DMS 273 (cell line): Measurements from ENCODE around the gene ZSWIM4.
"Not testable (repeated sequence)": the region's sequence is repeated elsewhere in the genome, so short reads cannot be mapped to it uniquely, and the experiment has no call there.

Experiments used
- DNase-seq: peaks from one replicate; lab custom pipeline; 2025; ENCODE audit not compliant: unreplicated experiment; lab: John Stamatoyannopoulos, UW

ZSWIM4 gene

DNA sequence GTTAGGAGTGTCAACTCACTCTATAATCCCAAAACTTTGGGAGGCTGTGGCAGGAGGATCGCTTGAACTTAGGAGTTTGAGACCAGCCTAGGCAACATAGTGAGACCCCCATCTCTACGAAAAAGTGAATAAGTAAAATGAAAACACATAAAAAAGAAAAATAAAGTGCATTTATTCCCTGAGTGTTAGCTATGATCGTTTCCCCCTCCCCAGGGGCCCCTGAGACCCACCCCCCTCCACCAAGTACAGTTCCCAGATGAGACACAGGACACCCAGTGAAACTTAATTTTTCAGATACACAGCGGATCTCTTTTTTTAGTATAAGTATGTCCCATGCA lies 53.1 kb downstream of the ZSWIM4 start:
- no peak for DNase-seq

GRCh38 chr19:13848798-13849676 lies 53.8 kb downstream of the ZSWIM4 start:
- DNase-seq = peak; percentile 35

- peak; percentile 91 for DNase-seq
Measured at GRCh38 chr19:13849991-13850909, 55.0 kb downstream of the ZSWIM4 start.

- peak; percentile 44 for DNase-seq
Measured at GRCh38 chr19:13850910-13851733, 55.9 kb downstream of the ZSWIM4 start.

DNA sequence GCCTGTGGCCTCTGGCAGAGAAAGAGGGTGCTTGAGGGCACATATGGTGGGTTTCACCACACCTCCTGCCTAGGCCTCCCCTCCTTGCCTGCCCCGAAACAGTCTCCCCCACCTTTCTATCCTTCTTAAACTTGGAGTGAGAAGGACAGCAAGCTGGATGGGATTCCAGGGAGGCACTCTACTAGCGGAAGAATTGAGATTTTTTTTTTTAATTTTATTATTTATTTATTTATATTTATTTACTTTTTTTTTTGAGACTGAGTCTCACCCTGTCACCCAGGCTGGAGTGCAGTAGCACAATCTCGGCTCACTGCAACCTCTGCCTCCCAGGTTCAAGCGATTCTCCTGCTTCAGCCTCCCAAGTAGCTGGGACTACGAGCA lies 56.5 kb downstream of the ZSWIM4 start:
- DNase-seq = not testable (repeated sequence)

DNA sequence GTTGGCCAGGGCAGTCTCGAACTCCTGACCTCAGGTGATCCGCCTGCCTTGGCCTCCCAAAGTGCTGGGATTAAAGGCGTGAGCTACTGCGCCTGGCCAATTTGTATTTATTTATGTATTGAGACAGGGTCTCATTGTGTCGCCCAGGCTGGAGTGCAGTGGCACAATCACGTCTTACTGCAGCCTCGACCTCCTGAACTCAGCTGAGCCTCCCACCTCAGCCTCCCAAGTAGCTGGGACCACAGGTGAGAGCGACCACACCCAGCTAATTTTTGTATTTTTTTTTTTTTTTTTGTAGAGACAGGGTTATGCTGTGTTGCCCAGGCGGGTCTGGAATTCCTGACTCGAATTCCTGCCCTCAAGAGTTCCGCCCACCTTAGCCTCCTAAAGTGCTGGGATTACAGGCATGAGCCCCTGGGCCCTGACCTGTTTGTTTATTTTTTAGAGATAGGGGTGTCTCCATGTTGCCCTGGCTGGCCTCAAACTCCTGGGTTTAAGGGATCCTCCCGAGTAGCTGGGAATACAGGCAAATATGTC lies 57.0 kb downstream of the ZSWIM4 start:
- not testable (repeated sequence) for DNase-seq

- no peak for DNase-seq
Measured at GRCh38 chr19:13856497-13856896, 61.3 kb downstream of the ZSWIM4 start.

GRCh38 chr19:13859361-13859880 lies 64.2 kb downstream of the ZSWIM4 start:
- DNase-seq = peak; percentile 82

- no peak for DNase-seq
Measured at GRCh38 chr19:13860679-13861391, 65.6 kb downstream of the ZSWIM4 start.

GRCh38 chr19:13861392-13861713 lies 66.1 kb downstream of the ZSWIM4 start:
- no peak for DNase-seq

- DNase-seq = peak; percentile 91
Measured at GRCh38 chr19:13861714-13862531, 66.7 kb downstream of the ZSWIM4 start.

DNA sequence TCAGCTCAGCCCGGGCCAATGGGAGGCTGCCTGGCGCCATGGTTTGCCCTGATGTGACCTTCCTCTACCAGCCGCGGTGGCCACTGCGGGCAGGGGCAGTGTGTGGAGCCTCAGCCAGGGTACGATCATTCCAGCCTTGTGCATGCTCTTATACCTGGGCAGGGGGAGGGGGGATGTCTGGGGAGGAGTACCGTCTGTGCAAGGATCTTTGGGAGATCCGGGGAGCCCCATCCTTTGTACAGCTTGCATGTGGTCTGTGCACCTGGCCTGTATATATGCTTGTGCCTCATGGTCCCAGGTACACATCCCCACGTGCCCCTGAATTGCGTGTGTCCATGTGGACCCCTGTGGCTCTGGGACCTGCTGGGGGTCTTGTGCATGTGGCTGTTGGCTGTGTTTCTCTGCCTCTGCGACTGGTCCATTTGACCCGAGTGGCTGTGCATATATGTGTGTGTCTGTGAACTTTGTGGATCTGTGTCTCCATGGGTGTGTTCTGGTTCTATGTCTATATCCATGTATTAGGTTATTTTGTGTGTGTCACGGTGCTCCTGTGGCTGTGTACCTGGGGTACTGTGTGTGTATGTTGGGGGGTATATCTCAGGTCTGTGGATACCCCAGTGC lies 68.9 kb downstream of the ZSWIM4 start:
- DNase-seq = peak; percentile 81

DNA sequence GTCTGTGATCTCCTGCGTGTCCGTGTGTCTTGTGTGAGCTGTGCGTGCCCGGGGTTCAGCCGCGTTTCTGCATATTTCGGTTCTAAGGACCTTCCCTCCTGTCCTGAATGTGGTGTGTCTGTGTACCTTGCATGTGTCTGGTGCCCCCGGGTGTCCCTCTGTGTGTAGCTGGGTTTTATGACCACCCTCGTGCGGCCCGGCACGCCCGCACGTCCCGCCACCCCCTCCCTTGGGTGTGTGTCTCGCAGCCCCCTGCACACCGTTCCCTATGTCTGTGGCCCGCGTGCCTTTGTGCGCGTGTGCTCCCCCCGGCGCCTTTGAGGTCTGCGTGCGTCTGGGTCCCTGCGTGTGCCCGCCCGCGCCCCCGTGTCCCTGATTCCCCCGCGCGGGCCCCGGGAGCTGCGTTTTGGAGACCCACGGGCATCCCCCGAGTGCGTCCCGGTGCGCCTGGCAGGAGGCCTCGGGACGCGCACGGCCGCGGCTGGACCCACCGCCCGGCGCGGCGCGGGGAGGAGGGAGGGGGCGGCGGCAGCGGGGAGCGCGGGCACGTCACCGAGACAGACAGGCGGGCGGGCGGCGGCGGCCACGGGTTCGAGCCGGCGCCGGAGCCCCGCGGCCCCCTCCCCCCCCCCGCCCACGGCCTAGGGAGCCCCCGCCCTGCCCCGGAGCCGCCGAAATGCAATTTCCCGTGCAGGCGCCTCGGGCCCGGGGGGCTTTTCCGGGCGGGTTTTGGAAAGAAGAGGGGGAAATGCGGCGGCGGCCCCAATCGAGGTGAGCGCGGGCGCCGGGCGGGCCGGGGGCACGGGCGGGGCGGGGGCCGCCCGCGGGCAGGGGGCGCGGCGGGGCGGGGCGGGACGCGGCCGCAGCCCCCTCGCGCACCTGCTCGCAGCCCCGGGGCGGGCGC lies 69.7 kb downstream of the ZSWIM4 start:
- peak; percentile 60 for DNase-seq

DNA sequence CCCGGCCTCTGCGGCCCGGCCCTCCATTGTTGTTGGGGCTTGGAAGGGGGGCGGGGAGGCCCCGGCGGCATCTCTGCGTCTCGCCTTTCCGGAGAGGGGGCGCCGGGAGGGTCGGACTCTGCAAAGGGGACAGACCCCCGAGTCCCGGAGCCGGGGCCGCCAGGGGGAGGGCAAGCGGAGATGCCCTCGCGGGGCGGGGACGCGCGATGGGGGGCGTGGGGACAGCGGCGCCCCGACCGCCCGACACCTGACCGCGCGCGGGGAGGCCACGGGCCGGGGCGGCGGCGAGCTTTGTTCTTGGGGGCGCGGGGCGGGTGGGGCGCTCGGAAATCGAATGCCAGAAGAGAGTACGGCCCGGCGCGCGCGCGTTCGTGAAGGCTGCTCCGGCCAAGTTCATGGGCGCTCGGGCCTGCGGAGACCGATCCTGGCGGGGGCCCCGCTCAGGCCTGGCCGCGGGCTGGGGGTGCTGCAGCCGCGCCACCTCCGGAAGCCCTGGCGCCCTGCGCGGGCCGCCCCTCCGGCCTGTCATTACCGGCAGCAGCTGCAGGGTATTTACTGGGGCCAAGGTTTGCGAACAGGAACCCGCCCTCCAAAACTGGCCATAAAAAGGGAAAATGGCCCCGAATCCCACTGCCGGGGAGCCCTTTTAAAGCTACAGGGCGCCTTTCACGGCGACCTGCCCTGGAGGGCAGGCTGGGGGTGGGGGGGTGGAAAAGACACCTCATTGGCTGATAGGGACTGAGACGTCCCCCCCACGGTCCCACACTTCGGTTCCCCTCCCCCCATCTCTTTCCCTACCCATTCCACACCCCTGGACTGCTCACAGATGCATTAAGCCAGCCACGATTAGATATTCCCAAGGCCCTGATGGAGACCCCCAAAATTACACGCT lies 70.6 kb downstream of the ZSWIM4 start:
- peak; percentile 47 for DNase-seq

DNA sequence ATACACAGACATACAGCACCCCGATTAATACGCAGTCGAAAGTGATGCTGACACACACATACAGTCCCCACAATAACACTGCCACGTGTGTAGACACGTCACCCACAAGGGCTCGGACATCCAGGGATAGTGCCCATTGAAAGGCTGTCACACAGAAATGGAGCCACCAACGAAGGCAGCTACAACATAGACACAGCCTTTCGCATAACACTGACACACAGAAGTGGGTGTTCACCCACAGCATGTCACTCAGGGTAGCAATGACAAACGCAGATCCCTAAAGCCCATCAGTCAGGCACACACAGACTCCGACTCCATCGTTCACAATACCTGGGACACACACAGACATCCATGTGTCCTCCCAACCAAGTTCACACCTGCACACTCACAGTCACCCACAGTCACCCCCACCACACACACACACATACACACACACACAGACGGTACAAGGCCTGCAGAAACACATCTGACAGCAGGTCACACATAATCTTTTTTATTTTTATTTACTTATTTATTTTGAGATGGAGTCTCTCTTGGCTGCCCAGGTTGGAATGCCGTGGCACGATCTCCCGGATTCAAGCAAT lies 71.3 kb downstream of the ZSWIM4 start:
- DNase-seq = no peak

- no peak for DNase-seq
Measured at GRCh38 chr19:13868663-13869062, 73.4 kb downstream of the ZSWIM4 start.
